K562 (cell line): ENCODE measurements around the gene TMEM273. TPM values are rescaled to one million over a fixed set of nuclear protein-coding genes. Genes with fewer than 3 reads are reported as not detected.

ENCODE experiments used
- ATAC-seq: fragments of 200-7000 bp; cut with Tn5 transposase; 3 replicates; pipeline ENCODE4 v1.9.1; 2020; ENCODE audit warnings: moderate library complexity
- BruUV-seq: library from RNA; stranded (reverse); fragments of 400-500 nt; replicated peaks from 2 replicates; lab custom pipeline; 2021; lab: Mats Ljungman, UMichigan
- CTCF ChIA-PET: fragments of 300-600 bp; formaldehyde crosslinking; extraction: SDS; loops from one replicate; lab custom pipeline; 2021; ENCODE audit warnings: low intra/inter-chr PET ratio; lab: Yijun Ruan, JAX
- POLR2A ChIA-PET: fragments of 300-600, 350-650 bp; sonication (Branson Sonifier 250); formaldehyde crosslinking; extraction: SDS; loops from one replicate; lab custom pipeline; 2021; ENCODE audit warnings: antibody characterized with exemption, inconsistent platforms; lab: Yijun Ruan, JAX
- DNase-seq, 4 experiments: peaks; one replicate each; pipeline versions ENCODE4 v3.0.0 to v3.0.0-alpha.2; 2011 to 2018; ENCODE audit warnings: low spot score in 3 of 4, mixed read lengths in 3 of 4; ENCODE audit errors: extremely low read depth in 1 of 4
- FAIRE-seq: peaks from 2 replicates; lab custom pipeline; 2011; peaks lifted over from hg19 to GRCh38; lab: Jason Lieb, UNC
- H2AFZ ChIP-seq: 2 replicates; pipeline ENCODE4 v1.6.0; 2011; ENCODE audit warnings: low read depth, low read length, control low read depth, inconsistent platforms
- H3K27ac ChIP-seq: fragments of 200-600 bp; 3 replicates; pipeline ENCODE4 v1.8.0; 2011; ENCODE audit warnings: low read depth, mild to moderate bottlenecking, control low read depth, inconsistent platforms, low read length, moderate library complexity, mixed read lengths; ENCODE audit errors: extremely low read depth
- H3K27me3 ChIP-seq, 2 experiments: fragments of 300-600 bp in 1 of 2; 2 replicates in 1 of 2; 3 replicates in 1 of 2; pipeline versions ENCODE4 v1.6.0 to v1.8.0; 2011; ENCODE audit warnings: inconsistent platforms in 2 of 2, low read length in 2 of 2, mild to moderate bottlenecking in 1 of 2, mixed read lengths in 1 of 2, moderate library complexity in 1 of 2; ENCODE audit not compliant: control insufficient read depth in 2 of 2, insufficient read depth in 2 of 2
- H3K36me3 ChIP-seq: fragments of 300-600 bp; 3 replicates; pipeline ENCODE4 v1.8.0; 2011; ENCODE audit warnings: mild to moderate bottlenecking, low read length, inconsistent platforms; ENCODE audit not compliant: control insufficient read depth, insufficient read depth
- H3K4me1 ChIP-seq, 2 experiments: fragments of 200-600 bp in 1 of 2; replicated peaks in 1 of 2; 2 replicates in 1 of 2; 3 replicates in 1 of 2; pipeline versions ENCODE4 v1.5.1 to v1.8.0; 2011; ENCODE audit warnings: inconsistent platforms in 2 of 2, low read length in 2 of 2, mild to moderate bottlenecking in 1 of 2, mixed read lengths in 1 of 2, moderate library complexity in 1 of 2; ENCODE audit not compliant: control insufficient read depth in 2 of 2, insufficient read depth in 2 of 2
- H3K4me2 ChIP-seq: 2 replicates; pipeline ENCODE4 v1.6.1; 2011; ENCODE audit warnings: low read length, control low read depth, inconsistent platforms, mixed read lengths; ENCODE audit not compliant: insufficient read depth
- H3K4me3 ChIP-seq: fragments of 200-600 bp; sonication (generic), shearing (Covaris generic); 2 replicates; pipeline ENCODE4 v1.5.1; 2016; ENCODE audit warnings: control low read depth, inconsistent platforms
- H3K79me2 ChIP-seq: fragments of 200-600 bp; 3 replicates; pipeline ENCODE4 v1.8.0; 2011; ENCODE audit warnings: low read length, inconsistent platforms; ENCODE audit not compliant: control insufficient read depth, insufficient read depth
- H3K9ac ChIP-seq, 2 experiments: 2 replicates each; pipeline versions ENCODE4 v1.6.0 to v1.6.1; 2011; ENCODE audit warnings: low read depth in 2 of 2, low read length in 2 of 2, control low read depth in 1 of 2, inconsistent platforms in 1 of 2, mild to moderate bottlenecking in 1 of 2, mixed read lengths in 1 of 2; ENCODE audit not compliant: insufficient read depth in 1 of 2
- H3K9me1 ChIP-seq: one replicate; pipeline ENCODE4 v1.6.0; 2011; ENCODE audit warnings: inconsistent platforms, mild to moderate bottlenecking, low read length, moderate library complexity; ENCODE audit not compliant: control insufficient read depth, insufficient read depth
- H3K9me3 ChIP-seq: replicated peaks from 2 replicates; pipeline ENCODE4 v1.5.1; 2011; ENCODE audit warnings: low read depth, low read length, inconsistent platforms; ENCODE audit not compliant: control insufficient read depth, insufficient read depth
- H4K20me1 ChIP-seq: replicated peaks from 2 replicates; pipeline ENCODE4 v1.6.1; 2011; ENCODE audit warnings: low read length, inconsistent platforms, mixed read lengths; ENCODE audit not compliant: control insufficient read depth, insufficient read depth
- ARID1B ChIP-seq: fragments of 450-650 bp; IDR thresholded peaks from 2 replicates; pipeline ENCODE4 v1.6.1; 2016; ENCODE audit warnings: antibody characterized with exemption, mild to moderate bottlenecking, inconsistent platforms
- CBFA2T3 ChIP-seq: fragments of 450-650 bp; IDR thresholded peaks from 2 replicates; pipeline ENCODE4 v1.6.1; 2017
- EWSR1 ChIP-seq: fragments of 450-650 bp; IDR thresholded peaks from 2 replicates; pipeline ENCODE4 v1.6.1; 2018; ENCODE audit warnings: borderline replicate concordance, mild to moderate bottlenecking, low read depth, moderate library complexity; ENCODE audit not compliant: partially characterized antibody
- NFIX ChIP-seq: fragments of 250-450 bp; sonication (Bioruptor Pico); IDR thresholded peaks from 2 replicates; pipeline ENCODE4 v1.4.0; 2020; ENCODE audit warnings: low read depth, mild to moderate bottlenecking, moderate library complexity
- PHF21A ChIP-seq: fragments of 450-650 bp; IDR thresholded peaks from 2 replicates; pipeline ENCODE4 v1.6.1; 2017; ENCODE audit warnings: low read depth, borderline replicate concordance
- RAD51 ChIP-seq: fragments of 450-650 bp; IDR thresholded peaks from 2 replicates; pipeline ENCODE4 v1.7.1; 2016; ENCODE audit warnings: low read depth, mild to moderate bottlenecking, borderline replicate concordance
- RHOXF2B ChIP-seq: fragments of 250-450 bp; sonication (Bioruptor Pico); conservative IDR thresholded peaks from 2 replicates; pipeline ENCODE4 v1.5.1; 2021
- SAFB ChIP-seq: fragments of 200-400 bp; formaldehyde crosslinking; IDR thresholded peaks from 2 replicates; pipeline ENCODE4 v1.6.1; 2017; ENCODE audit warnings: low read depth, low read length, borderline replicate concordance
- SMAD3 ChIP-seq: fragments of 450-650 bp; formaldehyde crosslinking; conservative IDR thresholded peaks from 2 replicates; pipeline ENCODE4 v1.4.0; 2020; ENCODE audit warnings: mild to moderate bottlenecking
- SREBF2 ChIP-seq: sonication (generic); formaldehyde crosslinking; IDR thresholded peaks from 2 replicates; pipeline ENCODE4 v1.4.0; 2020; ENCODE audit warnings: mild to moderate bottlenecking, missing genetic modification reagents
- TAF1 ChIP-seq: IDR thresholded peaks from 2 replicates; pipeline ENCODE4 v1.6.1; 2011; ENCODE audit warnings: mild to moderate bottlenecking, low read length, moderate library complexity; ENCODE audit not compliant: insufficient read depth, control insufficient read depth, severe bottlenecking; ENCODE audit errors: extremely low read depth
- THRA ChIP-seq: fragments of 450-650 bp; IDR thresholded peaks from 2 replicates; pipeline ENCODE4 v1.6.1; 2017; ENCODE audit warnings: mild to moderate bottlenecking, moderate library complexity
- U2AF2 ChIP-seq: fragments of 200-400 bp; formaldehyde crosslinking; optimal IDR thresholded peaks from 2 replicates; pipeline ENCODE3; 2017; ENCODE audit warnings: low read depth, mild to moderate bottlenecking, low read length
- ZBTB2 ChIP-seq: fragments of 450-650 bp; IDR thresholded peaks from 2 replicates; pipeline ENCODE4 v1.6.1; 2016; ENCODE audit warnings: antibody characterized with exemption
- ZNF124 ChIP-seq: sonication (generic); formaldehyde crosslinking; IDR thresholded peaks from 2 replicates; pipeline ENCODE4 v1.8.1; 2022; ENCODE audit warnings: missing genetic modification reagents
- ZNF133 ChIP-seq: fragments of 250-450 bp; sonication (Bioruptor Pico); IDR thresholded peaks from 2 replicates; pipeline ENCODE4 v1.4.0; 2020; ENCODE audit warnings: mild to moderate bottlenecking
- ZNF316 ChIP-seq: fragments of 450-650 bp; IDR thresholded peaks from 2 replicates; pipeline ENCODE4 v1.6.1; 2016
- ZNF609 ChIP-seq: sonication (generic); formaldehyde crosslinking; IDR thresholded peaks from 2 replicates; pipeline ENCODE4 v1.8.1; 2023; ENCODE audit warnings: missing genetic modification reagents, mild to moderate bottlenecking, borderline replicate concordance
- ZSCAN29 ChIP-seq: fragments of 450-650 bp; IDR thresholded peaks from 2 replicates; pipeline ENCODE4 v1.6.1; 2017
- WGBS: fragments of 100-300 bp; shearing (Covaris generic); methylation state at CpG from one replicate; pipeline ENCODE4 v1.1.6; 2016; ENCODE audit warnings: low coverage, mixed read lengths; ENCODE audit not compliant: insufficient coverage; ENCODE audit errors: missing lambda C conversion rate; 5-methylcytosine and 5-hydroxymethylcytosine counted together
- in situ Hi-C: fragments of 300-500 bp; cut with MboI; formaldehyde crosslinking; loops from 4 replicates; pipeline ENCODE4 v1.15.0; 2018; ENCODE audit warnings: inconsistent platforms, mixed read lengths
- intact Hi-C: fragments of 100-400 bp; cut with micrococcal nuclease; formaldehyde crosslinking; loops from 2 replicates; pipeline ENCODE4 v1.14.2; 2022
- polyA plus RNA-seq, 8 experiments: library from polyadenylated mRNA; depleted of rRNA in 4 of 8; stranded (reverse) in 5 of 8; unstranded in 3 of 8; fragments of >200 nt; fragmentation: Nextera tagmentation in 2 of 8; fragmentation: Illumina TruSeq in 1 of 8; extraction: Ambion mirVana in 2 of 8; extraction: Trizol in 1 of 8; gene quantifications; 2 replicates each; pipeline versions ENCODE4 v1.2.1 to v1.2.3, GENCODE V29; 2011 to 2014; ENCODE audit warnings: inconsistent platforms in 1 of 8, missing spikeins in 1 of 8
- total RNA-seq, 7 experiments: library from RNA; depleted of rRNA in 6 of 7; stranded (reverse); fragments of >200 nt in 6 of 7; fragmentation: Illumina TruSeq in 2 of 7; extraction: Trizol in 2 of 7; gene quantifications; 2 replicates each; pipeline versions ENCODE4 v1.2.1 to v1.2.3, GENCODE V29; 2011 to 2021; ENCODE audit warnings: low replicate concordance in 1 of 7

TMEM273 gene
- total and polyA plus RNA-seq, 9 of the 15 experiments (the other 6 are each of a cell fraction or from before 2014, with no cell fraction given): 39.2 to 131 (median 95.6) TPM

GRCh38 chr10:49230004-49230403 is 41.8 kb upstream of the TMEM273 start:
- FAIRE-seq (no peak), DNase-seq (no peak), ATAC-seq (no peak)
- WGBS: 61% methylated on average over 7 of the region's 7 CpGs
- no peaks in the 10 kb centered on the region for H4K20me1 ChIP-seq
- no peaks in the 10 kb centered on the region for H3K36me3 ChIP-seq
- peaks cover 11 to 16% of the 10 kb centered on the region in 2 experiments for H3K4me1 ChIP-seq
- H3K9ac ChIP-seq: no peak overlapping the region
- H2AFZ ChIP-seq: no peak overlapping the region
- no peaks in the 10 kb centered on the region for H3K79me2 ChIP-seq
- no peak overlapping the region for H3K4me2 ChIP-seq
- CTCF ChIA-PET: no interaction called here
- no TSS peak for BruUV-seq
- no peaks in the 10 kb centered on the region for H3K27me3 ChIP-seq
- H3K27ac ChIP-seq: no peak overlapping the region
- H3K4me3 ChIP-seq: no peak overlapping the region
- no peaks in the 10 kb centered on the region for H3K9me1 ChIP-seq
- in situ Hi-C loops (no loop called here), intact Hi-C loops (no loop called here)
- H3K9me3 ChIP-seq: no peaks in the 10 kb centered on the region
- POLR2A ChIA-PET: no interaction called here
- TF ChIP-seq RAD51 (no peak), ZNF124 (no peak), TAF1 (no peak), ARID1B (no peak), ZNF316 (no peak), ZBTB2 (no peak), THRA (no peak), PHF21A (no peak), SAFB (no peak), ZNF609 (no peak), EWSR1 (no peak), ZSCAN29 (no peak), CBFA2T3 (no peak), NFIX (CRISPR knock-in tag) (no peak), U2AF2 (no peak), ZNF133 (CRISPR knock-in tag) (no peak), SREBF2 (CRISPR knock-in tag) (no peak), SMAD3 (no peak), RHOXF2B (CRISPR knock-in tag) (no peak)
